HG02678 (cell line): ENCODE results near the gene STK32B.
"Not testable (repeated sequence)": the region's sequence is repeated elsewhere in the genome, so short reads cannot be mapped to it uniquely, and the experiment has no call there.

ENCODE experiments used
- ATAC-seq: cut with Tn5 transposase; IDR thresholded peaks from one replicate; pipeline ENCODE4 v1.9.1; 2021; ENCODE audit warnings: mild to moderate bottlenecking, moderate library complexity; ENCODE audit not compliant: unreplicated experiment

STK32B gene

GRCh38 chr4:5250536-5250935 is 199.3 kb downstream of the STK32B start:
- not testable (repeated sequence) for ATAC-seq

GRCh38 chr4:5256421-5256820 is 205.1 kb downstream of the STK32B start:
- ATAC-seq, result no peak

DNA sequence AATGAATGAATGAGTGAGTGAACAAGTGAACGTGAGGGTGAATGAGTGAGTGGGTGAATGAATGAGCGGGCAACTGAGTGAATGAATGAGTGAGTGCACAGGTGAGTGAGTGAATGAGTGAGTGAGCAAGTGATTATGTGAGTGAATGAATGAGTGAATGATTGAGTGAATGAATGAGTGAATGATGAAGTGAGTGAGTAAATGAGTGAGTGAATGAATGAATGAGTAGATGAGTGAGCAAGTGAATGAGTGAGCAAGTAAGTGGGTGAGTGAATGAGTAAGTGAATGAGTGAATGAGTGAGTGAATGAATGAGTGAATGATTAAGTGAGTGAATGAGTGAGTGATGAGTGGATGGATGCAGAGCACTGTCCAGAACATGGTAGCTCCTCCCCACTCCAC is 205.8 kb downstream of the STK32B start:
- ATAC-seq, result no peak

DNA sequence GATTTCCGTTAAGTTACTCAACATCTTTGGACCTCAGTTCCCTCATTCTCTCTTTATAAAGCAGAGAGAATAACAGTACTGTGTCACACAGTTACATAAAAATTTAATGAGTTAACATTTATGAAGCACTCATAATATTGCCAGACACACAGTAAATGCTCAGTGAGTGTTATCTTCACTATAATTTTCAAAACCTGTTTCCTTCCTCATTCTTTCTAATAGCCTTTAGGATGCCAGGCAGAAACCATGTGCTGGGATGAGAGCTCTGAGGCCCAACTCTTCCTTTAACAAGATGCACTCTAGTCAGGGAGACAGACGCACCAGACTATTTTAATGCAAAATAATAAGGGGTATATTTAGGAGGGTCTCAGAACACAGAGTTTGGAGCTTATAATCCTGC is 208.2 kb downstream of the STK32B start:
- ATAC-seq, result no peak

- ATAC-seq, result no peak
These were observed 208.8 kb downstream of the STK32B start for GRCh38 chr4:5260121-5260520.

DNA sequence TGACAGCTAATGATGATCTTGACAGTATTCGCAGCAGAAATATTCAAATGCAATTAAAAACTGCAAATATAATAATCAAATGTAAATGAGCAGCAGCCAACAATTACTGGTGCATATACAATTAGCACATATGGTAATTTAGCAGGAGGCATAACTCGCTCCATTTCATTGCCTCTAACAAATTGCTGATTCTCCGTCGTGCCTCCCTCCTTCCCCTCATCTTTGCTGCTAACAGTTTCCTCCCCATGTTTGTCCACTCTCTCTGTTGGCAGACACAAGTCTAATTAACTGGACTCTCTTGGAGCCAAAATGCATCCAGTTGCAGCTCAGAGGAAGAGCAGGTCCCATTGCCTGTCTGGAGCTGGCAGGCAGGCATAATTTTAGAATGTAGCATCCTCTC is 210.6 kb downstream of the STK32B start:
- ATAC-seq, result no peak

DNA sequence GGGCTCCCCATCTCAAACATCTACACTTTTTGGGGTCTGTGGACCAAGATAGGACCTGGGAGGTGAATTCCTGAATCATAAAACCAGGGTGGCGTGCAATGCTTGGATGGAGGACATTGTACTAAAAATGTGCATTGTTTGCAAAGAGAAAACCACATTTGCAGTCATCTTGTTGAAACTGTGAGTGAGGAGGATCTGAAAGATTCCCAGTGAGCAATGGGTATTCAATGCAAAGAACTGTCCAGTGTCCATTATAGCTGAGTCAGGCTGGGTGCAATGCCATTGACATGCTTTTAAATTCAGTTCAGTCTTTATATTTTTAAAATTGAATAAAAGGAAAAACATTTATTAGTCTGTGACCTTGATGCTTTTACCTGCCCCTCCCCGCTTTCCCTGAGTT is 215.7 kb downstream of the STK32B start:
- ATAC-seq, result no peak

GRCh38 chr4:5267408-5267807 is 216.1 kb downstream of the STK32B start:
- no peak for ATAC-seq

GRCh38 chr4:5276475-5277075 is 225.3 kb downstream of the STK32B start:
- no peak for ATAC-seq

- no peak for ATAC-seq
These were observed 225.8 kb downstream of the STK32B start for GRCh38 chr4:5277079-5277478.

- no peak for ATAC-seq
These were observed 226.9 kb downstream of the STK32B start for GRCh38 chr4:5278213-5278612.

- ATAC-seq, result not testable (repeated sequence)
These were observed 228.8 kb downstream of the STK32B start for GRCh38 chr4:5280069-5280468.

DNA sequence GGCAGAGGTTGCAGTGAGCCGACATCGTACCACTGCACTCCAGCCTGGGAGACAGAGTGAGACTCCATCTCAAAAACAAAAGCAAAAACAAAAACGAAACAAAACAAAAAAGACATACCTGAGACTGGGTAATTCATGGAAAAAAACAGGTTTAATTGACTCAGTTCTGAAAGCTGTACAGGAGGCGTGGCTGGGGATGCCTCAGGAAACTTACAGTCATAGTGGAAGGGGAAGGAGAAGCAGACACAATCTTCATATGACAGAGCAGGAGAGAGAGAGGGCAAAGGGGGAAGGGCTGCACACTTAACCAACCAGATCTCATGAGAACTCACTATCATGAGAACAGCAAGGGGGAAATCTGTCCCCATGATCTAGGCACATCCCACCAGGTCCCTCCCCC is 229.5 kb downstream of the STK32B start:
- ATAC-seq, result no peak

GRCh38 chr4:5283837-5284236 is 232.6 kb downstream of the STK32B start:
- ATAC-seq, result no peak

- no peak for ATAC-seq
These were observed 233.2 kb downstream of the STK32B start for GRCh38 chr4:5284517-5284916.

DNA sequence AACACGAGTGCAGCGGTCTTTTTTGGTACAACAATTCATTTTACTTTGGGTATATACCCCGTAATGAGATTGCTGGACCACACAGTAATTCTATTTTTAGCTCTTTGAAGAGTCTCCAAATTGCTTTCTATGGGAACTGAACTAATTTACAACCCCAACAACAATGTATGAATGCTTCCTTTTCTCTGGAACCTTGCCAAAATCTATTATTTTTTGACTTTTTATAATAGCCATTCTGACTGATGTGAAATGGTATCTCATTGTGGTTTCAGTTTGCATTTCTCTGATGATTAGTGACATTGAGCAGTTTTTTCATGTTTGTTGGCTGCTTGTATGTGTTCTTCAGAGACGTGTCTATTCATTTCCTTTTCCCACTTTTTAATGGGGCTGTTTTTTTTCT is 240.8 kb downstream of the STK32B start:
- no peak for ATAC-seq

GRCh38 chr4:5298000-5298787 is 246.9 kb downstream of the STK32B start:
- ATAC-seq, result not testable (repeated sequence)

- no peak for ATAC-seq
These were observed 249.0 kb downstream of the STK32B start for GRCh38 chr4:5300283-5300682.

DNA sequence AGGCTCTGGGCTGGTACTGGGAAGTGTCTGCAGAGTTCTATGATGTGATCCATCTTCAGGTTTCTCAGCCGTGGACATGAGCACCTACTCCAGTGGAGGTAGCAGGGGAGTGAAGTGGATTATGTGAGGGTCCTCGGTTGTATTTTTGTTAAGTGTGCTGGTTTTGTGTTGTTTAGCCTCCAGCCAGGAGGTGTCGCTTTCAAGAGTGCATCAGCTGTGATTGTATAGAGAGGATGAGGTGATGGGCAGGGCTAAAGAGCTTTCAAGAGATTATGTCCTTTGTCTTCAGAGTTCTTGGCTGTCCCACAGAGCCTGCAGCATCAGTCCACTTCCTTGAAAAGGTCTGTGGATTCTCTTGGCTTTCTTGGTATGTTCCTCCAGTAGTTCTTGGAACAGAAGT is 256.6 kb downstream of the STK32B start:
- ATAC-seq, result no peak

GRCh38 chr4:5322321-5322720 is 271.0 kb downstream of the STK32B start:
- no peak for ATAC-seq

DNA sequence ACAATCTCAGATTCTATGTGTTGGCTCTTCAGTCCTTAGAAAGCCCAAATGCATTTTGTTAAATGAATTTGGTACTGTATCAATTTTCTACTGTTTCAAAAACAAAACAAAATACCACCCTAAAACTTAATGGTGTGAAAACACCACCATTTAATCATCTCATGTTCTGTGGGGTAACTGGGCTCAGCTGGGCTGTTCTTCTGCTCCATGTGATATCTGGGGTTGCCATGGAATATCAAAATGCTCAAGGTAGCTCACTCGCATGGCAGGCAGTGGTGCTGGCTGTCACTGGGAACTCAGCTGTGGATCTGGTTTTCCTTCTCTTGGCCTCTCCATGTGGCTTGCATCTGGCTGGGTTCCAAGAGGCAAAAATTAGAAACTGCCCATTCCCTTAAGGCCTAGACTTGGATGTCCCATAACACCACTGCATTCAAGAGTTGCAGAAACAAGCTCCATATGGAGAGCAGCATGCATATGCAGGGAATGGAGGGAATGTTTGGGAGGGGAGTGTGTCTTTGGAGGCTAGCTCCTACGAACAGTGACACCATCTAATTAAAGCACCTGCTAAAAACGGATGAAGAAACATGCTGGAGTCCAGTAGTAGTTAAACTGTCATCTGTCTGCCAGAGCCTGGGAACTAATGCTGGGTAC is 279.2 kb downstream of the STK32B start:
- ATAC-seq, result no peak

GRCh38 chr4:5337731-5338130 is 286.5 kb downstream of the STK32B start:
- ATAC-seq, result no peak
